GM12872 (cell line): Measurements from ENCODE around the gene LRRC8D.

ENCODE experiments used
- CTCF ChIP-seq: IDR thresholded peaks from 3 replicates; pipeline ENCODE4 v1.5.1; 2011; ENCODE audit warnings: low read depth, mild to moderate bottlenecking, low read length, moderate library complexity; ENCODE audit not compliant: insufficient read depth

Gene LRRC8D

GRCh38 chr1:89832496-89833127 lies 11.8 kb downstream of the LRRC8D start:
- TF ChIP-seq CTCF, result no peak

- TF ChIP-seq CTCF, result no peak
Measured at GRCh38 chr1:89833183-89834082, 12.6 kb downstream of the LRRC8D start.

GRCh38 chr1:89834083-89834704 lies 13.4 kb downstream of the LRRC8D start:
- no peak for TF ChIP-seq CTCF

- no peak for TF ChIP-seq CTCF
Measured at GRCh38 chr1:89836252-89837035, 15.6 kb downstream of the LRRC8D start.

- no peak for TF ChIP-seq CTCF
Measured at GRCh38 chr1:89837036-89837481, 16.2 kb downstream of the LRRC8D start.

- TF ChIP-seq CTCF, result no peak
Measured at GRCh38 chr1:89837510-89837909, 16.7 kb downstream of the LRRC8D start.
